ENCODE results near the gene CTLA4. TPM values are rescaled to one million over a fixed set of nuclear protein-coding genes. Genes with fewer than 3 reads are reported as not detected.

Gene CTLA4
- total and polyA plus RNA-seq, 3 donors from 2014 or later, result 0.87 to 2.7 (median 1.2) TPM

DNA sequence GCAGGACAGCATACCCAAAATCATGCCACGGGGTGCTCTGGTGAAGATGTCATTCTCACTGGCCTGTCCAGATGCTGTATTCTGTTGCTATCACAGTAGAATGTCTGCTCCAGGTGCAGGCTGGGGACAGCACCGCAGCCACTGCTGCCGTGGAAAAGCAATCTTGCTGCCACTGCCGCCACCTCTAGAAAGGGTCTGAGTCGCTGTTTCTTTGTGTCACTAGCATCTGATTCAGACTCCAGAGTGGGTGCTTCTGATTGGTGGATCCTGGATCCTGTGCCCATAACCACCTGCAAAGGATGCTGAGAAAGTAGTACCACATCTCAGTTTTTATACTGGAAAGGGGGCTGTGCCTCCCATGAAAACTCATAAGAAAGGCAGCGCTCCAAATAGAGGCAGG lies 45.3 kb upstream of the CTLA4 start:
- intact Hi-C loops (cut with DNase I; ENCODE audit: low total_unique reads), result no loop called here
- no peaks in the 10 kb centered on the region for H3K27me3 ChIP-seq
- 93 to 94% methylated on average over 6 of the region's 6 CpGs for WGBS, 2 donors
- no peak for DNase-seq
- H3K9me3 ChIP-seq, result no peaks in the 10 kb centered on the region
- H3K4me3 ChIP-seq, result no peak overlapping the region
- TF ChIP-seq CTCF (IDR thresholded peaks at IDR 0.05), result no peak
- TF ChIP-seq POLR2A (IDR thresholded peaks at IDR 0.05), result no peak
- H3K27ac ChIP-seq, result no peak overlapping the region
- no peaks in the 10 kb centered on the region for H3K36me3 ChIP-seq (ENCODE audit: low read depth, missing control alignments)
- no peaks in the 10 kb centered on the region for H3K4me1 ChIP-seq

- Histone ChIP-seq H3K36me3 (ENCODE audit: low read depth, missing control alignments) (no peaks in the 10 kb centered on the region), H3K4me3 (no peak overlapping the region), H3K27me3 (no peaks in the 10 kb centered on the region), H3K9me3 (no peaks in the 10 kb centered on the region), H3K27ac (no peak overlapping the region), H3K4me1 (no peaks in the 10 kb centered on the region)
- TF ChIP-seq POLR2A (IDR thresholded peaks at IDR 0.05) (no peak), CTCF (IDR thresholded peaks at IDR 0.05) (no peak)
- WGBS, 2 donors, result 91 to 93% methylated on average over 3 of the region's 3 CpGs
- intact Hi-C loops (cut with DNase I; ENCODE audit: low total_unique reads), result no loop called here
- no peak for DNase-seq
Observed at GRCh38 chr2:203823173-203823572, 44.4 kb upstream of the CTLA4 start.

DNA sequence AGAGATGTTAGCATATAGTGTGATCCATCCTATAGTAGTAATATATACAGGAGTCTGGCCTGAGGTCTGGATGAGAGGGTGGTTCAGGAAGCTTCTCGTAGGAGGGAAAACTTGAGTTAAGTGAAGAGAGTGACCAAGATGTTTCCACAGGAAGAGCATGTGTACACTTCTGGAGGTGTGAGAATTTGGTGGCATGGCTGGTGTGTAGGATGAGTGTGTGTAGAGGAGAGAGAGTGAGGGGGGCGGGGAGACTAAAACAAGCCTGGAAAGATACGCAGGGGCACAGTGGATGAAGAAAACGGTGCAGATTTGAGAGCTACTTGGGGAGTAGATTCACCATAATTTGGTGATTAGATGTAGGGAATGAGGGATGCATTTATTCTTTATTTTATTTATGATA lies 43.5 kb upstream of the CTLA4 start:
- 87 to 91% methylated on average over 4 of the region's 4 CpGs for WGBS, 2 donors
- Histone ChIP-seq H3K36me3 (ENCODE audit: low read depth, missing control alignments) (no peaks in the 10 kb centered on the region), H3K27me3 (no peaks in the 10 kb centered on the region), H3K27ac (no peak overlapping the region), H3K4me3 (no peak overlapping the region), H3K9me3 (no peaks in the 10 kb centered on the region), H3K4me1 (no peaks in the 10 kb centered on the region)
- DNase-seq, result no peak
- intact Hi-C loops (cut with DNase I; ENCODE audit: low total_unique reads), result no loop called here
- TF ChIP-seq POLR2A (IDR thresholded peaks at IDR 0.05) (no peak), CTCF (IDR thresholded peaks at IDR 0.05) (no peak)

- WGBS, 2 donors, result 89 to 100% methylated on average over 3 of the region's 3 CpGs
Observed at GRCh38 chr2:203824603-203825002, 43.0 kb upstream of the CTLA4 start.

More at GRCh38 chr2:203824603-203825002, 43.0 kb upstream of the CTLA4 start:
- Histone ChIP-seq H3K27ac (no peak overlapping the region), H3K9me3 (no peaks in the 10 kb centered on the region), H3K36me3 (ENCODE audit: low read depth, missing control alignments) (no peaks in the 10 kb centered on the region), H3K4me1 (no peaks in the 10 kb centered on the region), H3K27me3 (no peaks in the 10 kb centered on the region), H3K4me3 (no peak overlapping the region)
- DNase-seq, result no peak
- TF ChIP-seq CTCF (IDR thresholded peaks at IDR 0.05) (no peak), POLR2A (IDR thresholded peaks at IDR 0.05) (no peak)
- intact Hi-C loops (cut with DNase I; ENCODE audit: low total_unique reads), result no loop called here
